ENCODE measurements around the gene TRMT10A. TPM values are rescaled to one million over a fixed set of nuclear protein-coding genes. Genes with fewer than 3 reads are reported as not detected.

Gene TRMT10A
- total RNA-seq, 1 donor from 2014 or later: 9.1 TPM

- DNase-seq: no peak
- Mint-ChIP-seq H3K4me1 (ENCODE audit: low read depth, unreplicated experiment) (no peaks in the 10 kb centered on the region), H3K27ac (ENCODE audit: unreplicated experiment) (no peak overlapping the region), H3K4me3 (ENCODE audit: unreplicated experiment) (no peak overlapping the region), H3K36me3 (ENCODE audit: unreplicated experiment) (no peaks in the 10 kb centered on the region), H3K27me3 (ENCODE audit: unreplicated experiment) (no peaks in the 10 kb centered on the region), H3K9me3 (ENCODE audit: unreplicated experiment) (no peaks in the 10 kb centered on the region)
- TF ChIP-seq CTCF (IDR thresholded peaks at IDR 0.05; ENCODE audit: partially characterized antibody, unreplicated experiment): no peak
Measured at GRCh38 chr4:99608417-99608816, 44.6 kb upstream of the TRMT10A start.

- DNase-seq: no peak
- Mint-ChIP-seq H3K9me3 (ENCODE audit: unreplicated experiment) (no peaks in the 10 kb centered on the region), H3K27me3 (ENCODE audit: unreplicated experiment) (no peaks in the 10 kb centered on the region)
Measured at GRCh38 chr4:99606716-99607115, 42.9 kb upstream of the TRMT10A start.

GRCh38 chr4:99594818-99595217, 31.0 kb upstream of the TRMT10A start:
- DNase-seq: no peak

More at GRCh38 chr4:99606716-99607115, 42.9 kb upstream of the TRMT10A start:
- no peaks in the 10 kb centered on the region for H3K36me3 Mint-ChIP-seq (ENCODE audit: unreplicated experiment)
- no peak for TF ChIP-seq CTCF (IDR thresholded peaks at IDR 0.05; ENCODE audit: partially characterized antibody, unreplicated experiment)
- no peak overlapping the region for H3K4me3 Mint-ChIP-seq (ENCODE audit: unreplicated experiment)
- H3K4me1 Mint-ChIP-seq (ENCODE audit: low read depth, unreplicated experiment): no peaks in the 10 kb centered on the region
- H3K27ac Mint-ChIP-seq (ENCODE audit: unreplicated experiment): no peak overlapping the region

DNA sequence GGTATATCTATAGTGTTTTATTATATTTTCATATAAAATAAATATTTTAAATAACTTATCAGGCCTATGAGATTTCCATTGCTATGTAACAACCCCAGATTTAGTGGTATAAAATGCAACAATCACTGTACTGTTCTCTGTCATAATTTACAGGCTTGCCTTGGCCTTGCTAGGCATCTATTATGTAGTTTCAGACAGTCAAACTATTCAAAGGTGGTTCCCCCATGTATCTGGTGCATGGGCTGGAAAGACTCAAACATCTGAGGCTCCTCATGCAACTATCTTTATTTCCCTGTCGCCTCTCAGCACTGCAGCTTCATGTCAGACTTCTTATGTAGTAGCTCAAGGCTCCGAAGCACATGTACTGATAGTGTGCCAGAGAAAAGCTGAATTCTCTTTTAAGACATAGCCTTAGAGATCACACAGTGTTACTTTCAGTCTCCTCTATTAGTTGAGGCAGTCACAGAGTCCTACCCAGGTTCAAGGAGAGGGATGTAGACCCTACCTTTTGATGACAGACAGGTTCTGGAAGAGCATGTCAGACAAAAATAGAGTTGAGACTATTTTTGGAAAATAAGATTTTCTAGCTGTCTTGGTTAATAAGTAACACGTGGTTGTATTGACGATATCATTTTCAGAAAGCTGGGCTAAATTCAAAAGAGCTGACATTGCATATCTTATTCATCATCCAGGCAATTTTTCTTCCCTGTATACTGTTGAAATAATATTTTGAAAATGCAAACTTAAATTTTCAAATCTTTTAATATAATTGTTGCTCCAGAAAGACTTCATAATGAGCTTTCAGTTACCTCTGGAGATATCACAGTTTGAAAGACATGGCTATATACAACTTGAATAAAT, 30.2 kb upstream of the TRMT10A start:
- Mint-ChIP-seq H3K4me1 (ENCODE audit: low read depth, unreplicated experiment) (peaks cover 4% of the 10 kb centered on the region), H3K4me3 (ENCODE audit: unreplicated experiment) (no peak overlapping the region), H3K9me3 (ENCODE audit: unreplicated experiment) (no peaks in the 10 kb centered on the region), H3K27me3 (ENCODE audit: unreplicated experiment) (no peaks in the 10 kb centered on the region), H3K36me3 (ENCODE audit: unreplicated experiment) (no peaks in the 10 kb centered on the region), H3K27ac (ENCODE audit: unreplicated experiment) (no peak overlapping the region)
- DNase-seq: no peak
- no peak for TF ChIP-seq CTCF (IDR thresholded peaks at IDR 0.05; ENCODE audit: partially characterized antibody, unreplicated experiment)

More at GRCh38 chr4:99594818-99595217, 31.0 kb upstream of the TRMT10A start:
- no peaks in the 10 kb centered on the region for H3K9me3 Mint-ChIP-seq (ENCODE audit: unreplicated experiment)
- no peaks in the 10 kb centered on the region for H3K27me3 Mint-ChIP-seq (ENCODE audit: unreplicated experiment)
- TF ChIP-seq CTCF (IDR thresholded peaks at IDR 0.05; ENCODE audit: partially characterized antibody, unreplicated experiment): no peak
- no peak overlapping the region for H3K4me3 Mint-ChIP-seq (ENCODE audit: unreplicated experiment)
- H3K36me3 Mint-ChIP-seq (ENCODE audit: unreplicated experiment): no peaks in the 10 kb centered on the region
- peaks cover 4% of the 10 kb centered on the region for H3K4me1 Mint-ChIP-seq (ENCODE audit: low read depth, unreplicated experiment)
- H3K27ac Mint-ChIP-seq (ENCODE audit: unreplicated experiment): no peak overlapping the region

DNA sequence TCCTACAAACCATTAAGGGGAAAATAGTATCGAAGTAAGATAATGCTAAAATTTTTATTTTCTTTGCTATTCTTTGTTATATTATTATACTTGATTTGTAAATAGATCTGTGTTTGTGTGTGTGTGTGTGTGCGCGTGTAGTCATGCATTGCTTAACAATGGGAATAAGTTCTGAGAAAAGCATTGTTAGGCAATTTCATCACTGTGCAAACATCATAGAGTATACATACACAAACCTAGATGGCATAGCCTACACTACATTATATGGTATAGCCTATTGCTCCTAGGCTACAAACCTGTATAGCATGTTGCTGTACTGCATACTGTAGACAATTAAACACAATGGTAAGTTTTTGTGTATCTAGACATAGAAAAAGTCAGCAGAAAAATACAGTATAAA, 27.9 kb upstream of the TRMT10A start:
- Mint-ChIP-seq H3K36me3 (ENCODE audit: unreplicated experiment) (no peaks in the 10 kb centered on the region), H3K4me3 (ENCODE audit: unreplicated experiment) (no peak overlapping the region), H3K27me3 (ENCODE audit: unreplicated experiment) (no peaks in the 10 kb centered on the region), H3K27ac (ENCODE audit: unreplicated experiment) (no peak overlapping the region), H3K9me3 (ENCODE audit: unreplicated experiment) (no peaks in the 10 kb centered on the region), H3K4me1 (ENCODE audit: low read depth, unreplicated experiment) (peaks cover 2% of the 10 kb centered on the region)
- TF ChIP-seq CTCF (IDR thresholded peaks at IDR 0.05; ENCODE audit: partially characterized antibody, unreplicated experiment): no peak
- DNase-seq: no peak

Measured in glutamatergic neuron (in vitro differentiated cells).